HepG2 (cell line): ENCODE results near the gene IQCH. TPM values are rescaled to one million over a fixed set of nuclear protein-coding genes. Genes with fewer than 3 reads are reported as not detected.

Experiments
- ATF1 ChIP-seq: IDR thresholded peaks from 2 replicates; pipeline ENCODE4 v1.6.1; 2016; ENCODE audit warnings: mild to moderate bottlenecking, control low read depth
- KDM4B ChIP-seq: sonication (generic); formaldehyde crosslinking; IDR thresholded peaks from 2 replicates; pipeline ENCODE4 v1.4.0; 2020; ENCODE audit warnings: missing genetic modification reagents
- MATR3 ChIP-seq: sonication (generic); formaldehyde crosslinking; IDR thresholded peaks from 2 replicates; pipeline ENCODE4 v1.4.0; 2020; ENCODE audit warnings: missing genetic modification reagents
- MTF1 ChIP-seq: sonication (generic); formaldehyde crosslinking; IDR thresholded peaks from 2 replicates; pipeline ENCODE4 v1.5.0; 2020; ENCODE audit warnings: missing genetic modification reagents
- NR2C2 ChIP-seq: sonication (generic); formaldehyde crosslinking; IDR thresholded peaks from 2 replicates; pipeline ENCODE4 v1.4.0; 2020; ENCODE audit warnings: missing genetic modification reagents, mild to moderate bottlenecking, moderate library complexity, borderline replicate concordance
- PHB2 ChIP-seq: fragments of 450-650 bp; IDR thresholded peaks from 2 replicates; pipeline ENCODE4 v1.6.1; 2018; ENCODE audit not compliant: partially characterized antibody
- SAFB2 ChIP-seq: sonication (generic); formaldehyde crosslinking; IDR thresholded peaks from 2 replicates; pipeline ENCODE4 v1.5.1; 2020; ENCODE audit warnings: missing genetic modification reagents, low read depth, mild to moderate bottlenecking, borderline replicate concordance
- TCF12 ChIP-seq, 2 experiments: fragments of 450-650 bp in 1 of 2; sonication (generic) in 1 of 2; formaldehyde crosslinking in 1 of 2; IDR thresholded peaks; 2 replicates each; pipeline versions ENCODE4 v1.6.1 to v1.8.0; 2017 to 2022; ENCODE audit warnings: antibody characterized with exemption in 1 of 2, mild to moderate bottlenecking in 1 of 2, missing genetic modification reagents in 1 of 2, moderate library complexity in 1 of 2
- TSC22D2 ChIP-seq: sonication (generic); formaldehyde crosslinking; IDR thresholded peaks from 2 replicates; pipeline ENCODE4 v1.5.1; 2020; ENCODE audit warnings: missing genetic modification reagents, mild to moderate bottlenecking, borderline replicate concordance
- ZKSCAN5 ChIP-seq: sonication (generic); formaldehyde crosslinking; IDR thresholded peaks from 2 replicates; pipeline ENCODE4 v1.5.1; 2020; ENCODE audit warnings: mild to moderate bottlenecking, missing genetic modification reagents
- ZNF572 ChIP-seq: sonication (generic); formaldehyde crosslinking; IDR thresholded peaks from 2 replicates; pipeline ENCODE4 v1.5.1; 2020; ENCODE audit warnings: mild to moderate bottlenecking, missing genetic modification reagents
- ZZZ3 ChIP-seq: sonication (generic); formaldehyde crosslinking; IDR thresholded peaks from 2 replicates; pipeline ENCODE4 v1.4.0; 2020; ENCODE audit warnings: missing genetic modification reagents, mild to moderate bottlenecking, borderline replicate concordance
- polyA plus RNA-seq, 8 experiments: library from polyadenylated mRNA; depleted of rRNA in 3 of 8; stranded (reverse) in 7 of 8; unstranded in 1 of 8; fragments of >200 nt; fragmentation: Illumina TruSeq in 4 of 8; extraction: Trizol in 4 of 8; gene quantifications; 2 replicates each; pipeline versions ENCODE4 v1.2.1 to v1.2.3, GENCODE V29; 2011 to 2016; ENCODE audit warnings: low read depth in 4 of 8, missing spikeins in 1 of 8, mixed read lengths in 1 of 8; ENCODE audit not compliant: insufficient read depth in 1 of 8
- total RNA-seq, 5 experiments: library from RNA; depleted of rRNA; stranded (reverse); fragments of >200 nt; fragmentation: Illumina TruSeq; extraction: Trizol; gene quantifications; 2 replicates each; pipeline ENCODE4 v1.2.3, GENCODE V29; 2016; ENCODE audit warnings: low read depth in 1 of 5
- TF ChIP-seq, protein P1 (sequence below), 2 experiments: fragments of 450-650 bp in 1 of 2; sonication (generic) in 1 of 2; formaldehyde crosslinking in 1 of 2; IDR thresholded peaks; 2 replicates each; pipeline versions ENCODE4 v1.6.1 to v1.8.0; 2016 to 2022; ENCODE audit warnings: antibody characterized with exemption in 1 of 2, mild to moderate bottlenecking in 1 of 2, missing genetic modification reagents in 1 of 2
- TF ChIP-seq, protein P2 (sequence below): sonication (generic); formaldehyde crosslinking; IDR thresholded peaks from 2 replicates; pipeline ENCODE4 v1.9.0; 2022; ENCODE audit warnings: low read depth, missing genetic modification reagents
- TF ChIP-seq, protein P3 (sequence below): sonication (generic); formaldehyde crosslinking; conservative IDR thresholded peaks from 2 replicates; pipeline ENCODE4 v1.8.0; 2022; ENCODE audit warnings: mild to moderate bottlenecking, moderate library complexity, missing genetic modification reagents

The IQCH gene
- total and polyA plus RNA-seq, 2 of the 13 experiments (the other 11 are each of a cell fraction or from before 2014, with no cell fraction given) = 0.16 to 0.55 TPM

DNA sequence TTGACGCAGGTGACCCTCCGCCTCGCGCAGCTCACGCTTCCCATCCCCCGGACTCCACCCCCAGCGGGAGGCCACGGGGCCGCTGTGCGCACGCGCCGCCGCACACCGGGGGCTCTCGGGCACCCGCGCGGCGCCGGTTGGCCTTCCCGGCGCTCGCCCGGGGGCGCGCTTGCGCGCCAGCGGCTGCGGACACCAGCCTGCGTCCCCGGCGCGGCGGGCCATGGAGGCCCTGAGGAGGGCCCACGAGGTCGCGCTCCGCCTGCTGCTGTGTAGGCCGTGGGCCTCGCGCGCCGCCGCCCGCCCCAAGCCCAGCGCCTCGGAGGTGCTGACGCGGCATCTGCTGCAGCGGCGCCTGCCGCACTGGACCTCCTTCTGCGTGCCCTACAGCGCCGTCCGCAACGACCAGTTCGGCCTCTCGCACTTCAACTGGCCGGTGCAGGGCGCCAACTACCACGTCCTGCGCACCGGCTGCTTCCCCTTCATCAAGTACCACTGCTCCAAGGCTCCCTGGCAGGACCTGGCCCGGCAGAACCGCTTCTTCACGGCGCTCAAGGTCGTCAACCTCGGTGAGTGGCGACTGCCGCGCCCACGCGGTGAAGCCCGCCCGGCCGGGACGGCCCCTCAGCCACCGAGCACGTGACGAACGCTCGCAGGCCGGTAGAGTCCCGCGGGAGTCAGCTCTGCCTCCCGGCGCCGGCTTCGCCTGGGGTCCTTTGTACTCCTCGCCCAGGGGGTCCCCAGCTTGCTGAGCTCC is 266.6 kb downstream of the IQCH start, which contains the start of gene C15orf61 (continued):
- TF ChIP-seq, protein P1, sequence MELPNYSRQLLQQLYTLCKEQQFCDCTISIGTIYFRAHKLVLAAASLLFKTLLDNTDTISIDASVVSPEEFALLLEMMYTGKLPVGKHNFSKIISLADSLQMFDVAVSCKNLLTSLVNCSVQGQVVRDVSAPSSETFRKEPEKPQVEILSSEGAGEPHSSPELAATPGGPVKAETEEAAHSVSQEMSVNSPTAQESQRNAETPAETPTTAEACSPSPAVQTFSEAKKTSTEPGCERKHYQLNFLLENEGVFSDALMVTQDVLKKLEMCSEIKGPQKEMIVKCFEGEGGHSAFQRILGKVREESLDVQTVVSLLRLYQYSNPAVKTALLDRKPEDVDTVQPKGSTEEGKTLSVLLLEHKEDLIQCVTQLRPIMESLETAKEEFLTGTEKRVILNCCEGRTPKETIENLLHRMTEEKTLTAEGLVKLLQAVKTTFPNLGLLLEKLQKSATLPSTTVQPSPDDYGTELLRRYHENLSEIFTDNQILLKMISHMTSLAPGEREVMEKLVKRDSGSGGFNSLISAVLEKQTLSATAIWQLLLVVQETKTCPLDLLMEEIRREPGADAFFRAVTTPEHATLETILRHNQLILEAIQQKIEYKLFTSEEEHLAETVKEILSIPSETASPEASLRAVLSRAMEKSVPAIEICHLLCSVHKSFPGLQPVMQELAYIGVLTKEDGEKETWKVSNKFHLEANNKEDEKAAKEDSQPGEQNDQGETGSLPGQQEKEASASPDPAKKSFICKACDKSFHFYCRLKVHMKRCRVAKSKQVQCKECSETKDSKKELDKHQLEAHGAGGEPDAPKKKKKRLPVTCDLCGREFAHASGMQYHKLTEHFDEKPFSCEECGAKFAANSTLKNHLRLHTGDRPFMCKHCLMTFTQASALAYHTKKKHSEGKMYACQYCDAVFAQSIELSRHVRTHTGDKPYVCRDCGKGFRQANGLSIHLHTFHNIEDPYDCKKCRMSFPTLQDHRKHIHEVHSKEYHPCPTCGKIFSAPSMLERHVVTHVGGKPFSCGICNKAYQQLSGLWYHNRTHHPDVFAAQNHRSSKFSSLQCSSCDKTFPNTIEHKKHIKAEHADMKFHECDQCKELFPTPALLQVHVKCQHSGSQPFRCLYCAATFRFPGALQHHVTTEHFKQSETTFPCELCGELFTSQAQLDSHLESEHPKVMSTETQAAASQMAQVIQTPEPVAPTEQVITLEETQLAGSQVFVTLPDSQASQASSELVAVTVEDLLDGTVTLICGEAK (IDR thresholded peaks at IDR 0.05) = no peak
- TF ChIP-seq, protein P1 (CRISPR knock-in tag; IDR thresholded peaks at IDR 0.05) = peak; percentile 34; the same call in 1 of the 2 replicates
- TF ChIP-seq ATF1 (no peak), TCF12 (IDR thresholded peaks at IDR 0.05) (no peak), TCF12 (CRISPR knock-in tag; IDR thresholded peaks at IDR 0.05) (peak; percentile 58; the same call in 1 of the 2 replicates), ZNF572 (CRISPR knock-in tag) (no peak), MTF1 (no peak; the same call in 1 of the 2 replicates), ZKSCAN5 (CRISPR knock-in tag) (0 out of 2 replicates have a peak, but pooled peaks have one; percentile 38), ZZZ3 (CRISPR knock-in tag) (peak; percentile 89), MATR3 (CRISPR knock-in tag) (no peak), PHB2 (no peak), SAFB2 (CRISPR knock-in tag) (peak; percentile 92), KDM4B (CRISPR knock-in tag) (no peak), NR2C2 (peak; percentile 87), TSC22D2 (CRISPR knock-in tag) (no peak; the same call in 1 of the 2 replicates)
- TF ChIP-seq, protein P2, sequence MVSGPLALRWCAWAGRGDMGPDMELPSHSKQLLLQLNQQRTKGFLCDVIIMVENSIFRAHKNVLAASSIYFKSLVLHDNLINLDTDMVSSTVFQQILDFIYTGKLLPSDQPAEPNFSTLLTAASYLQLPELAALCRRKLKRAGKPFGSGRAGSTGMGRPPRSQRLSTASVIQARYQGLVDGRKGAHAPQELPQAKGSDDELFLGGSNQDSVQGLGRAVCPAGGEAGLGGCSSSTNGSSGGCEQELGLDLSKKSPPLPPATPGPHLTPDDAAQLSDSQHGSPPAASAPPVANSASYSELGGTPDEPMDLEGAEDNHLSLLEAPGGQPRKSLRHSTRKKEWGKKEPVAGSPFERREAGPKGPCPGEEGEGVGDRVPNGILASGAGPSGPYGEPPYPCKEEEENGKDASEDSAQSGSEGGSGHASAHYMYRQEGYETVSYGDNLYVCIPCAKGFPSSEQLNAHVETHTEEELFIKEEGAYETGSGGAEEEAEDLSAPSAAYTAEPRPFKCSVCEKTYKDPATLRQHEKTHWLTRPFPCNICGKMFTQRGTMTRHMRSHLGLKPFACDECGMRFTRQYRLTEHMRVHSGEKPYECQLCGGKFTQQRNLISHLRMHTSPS (CRISPR knock-in tag) = peak; percentile 61; the same call in 1 of the 2 replicates
- TF ChIP-seq, protein P3, sequence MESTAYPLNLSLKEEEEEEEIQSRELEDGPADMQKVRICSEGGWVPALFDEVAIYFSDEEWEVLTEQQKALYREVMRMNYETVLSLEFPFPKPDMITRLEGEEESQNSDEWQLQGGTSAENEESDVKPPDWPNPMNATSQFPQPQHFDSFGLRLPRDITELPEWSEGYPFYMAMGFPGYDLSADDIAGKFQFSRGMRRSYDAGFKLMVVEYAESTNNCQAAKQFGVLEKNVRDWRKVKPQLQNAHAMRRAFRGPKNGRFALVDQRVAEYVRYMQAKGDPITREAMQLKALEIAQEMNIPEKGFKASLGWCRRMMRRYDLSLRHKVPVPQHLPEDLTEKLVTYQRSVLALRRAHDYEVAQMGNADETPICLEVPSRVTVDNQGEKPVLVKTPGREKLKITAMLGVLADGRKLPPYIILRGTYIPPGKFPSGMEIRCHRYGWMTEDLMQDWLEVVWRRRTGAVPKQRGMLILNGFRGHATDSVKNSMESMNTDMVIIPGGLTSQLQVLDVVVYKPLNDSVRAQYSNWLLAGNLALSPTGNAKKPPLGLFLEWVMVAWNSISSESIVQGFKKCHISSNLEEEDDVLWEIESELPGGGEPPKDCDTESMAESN (CRISPR knock-in tag) = peak; percentile 84
